HepG2 (cell line): ENCODE data around the gene LMAN2L. TPM values are rescaled to one million over a fixed set of nuclear protein-coding genes. Genes with fewer than 3 reads are reported as not detected.
A peak's percentile ranks its signal among the peaks of the same experiment; 100 is the strongest.

Experiments
- AKAP8 ChIP-seq: sonication (generic); formaldehyde crosslinking; IDR thresholded peaks from 2 replicates; pipeline ENCODE4 v1.5.1; 2020; ENCODE audit warnings: mild to moderate bottlenecking, missing genetic modification reagents
- CSRNP1 ChIP-seq: sonication (generic); formaldehyde crosslinking; IDR thresholded peaks from 2 replicates; pipeline ENCODE4 v1.8.1; 2023; ENCODE audit warnings: mild to moderate bottlenecking, missing genetic modification reagents
- IKZF4 ChIP-seq: sonication (generic); formaldehyde crosslinking; IDR thresholded peaks from 2 replicates; pipeline ENCODE4 v1.5.1; 2020; ENCODE audit warnings: borderline replicate concordance, mild to moderate bottlenecking, low read depth, missing genetic modification reagents; ENCODE audit errors: not compliant biosample characterization
- KDM5B ChIP-seq: sonication (generic); formaldehyde crosslinking; IDR thresholded peaks from 2 replicates; pipeline ENCODE4 v1.4.0; 2020; ENCODE audit warnings: missing genetic modification reagents, mild to moderate bottlenecking, borderline replicate concordance
- MTERF4 ChIP-seq: sonication (generic); formaldehyde crosslinking; IDR thresholded peaks from 2 replicates; pipeline ENCODE4 v1.8.0; 2023; ENCODE audit warnings: mild to moderate bottlenecking, missing genetic modification reagents
- PHF8 ChIP-seq: sonication (generic); formaldehyde crosslinking; IDR thresholded peaks from 2 replicates; pipeline ENCODE4 v1.5.0; 2020; ENCODE audit warnings: missing genetic modification reagents
- RAD21 ChIP-seq: fragments of 450-650 bp; formaldehyde crosslinking; IDR thresholded peaks from 2 replicates; pipeline ENCODE4 v1.5.0; 2020; ENCODE audit warnings: mild to moderate bottlenecking
- SMYD3 ChIP-seq: sonication (generic); formaldehyde crosslinking; IDR thresholded peaks from 2 replicates; pipeline ENCODE4 v1.8.1; 2023; ENCODE audit warnings: mild to moderate bottlenecking, missing genetic modification reagents
- TAF1 ChIP-seq: sonication (generic); formaldehyde crosslinking; IDR thresholded peaks from 2 replicates; pipeline ENCODE4 v1.4.0; 2020; ENCODE audit warnings: missing genetic modification reagents
- TBX2 ChIP-seq: sonication (generic); formaldehyde crosslinking; IDR thresholded peaks from 2 replicates; pipeline ENCODE4 v1.5.0; 2020; ENCODE audit warnings: missing genetic modification reagents, mild to moderate bottlenecking, borderline replicate concordance
- THAP11 ChIP-seq: IDR thresholded peaks from 2 replicates; pipeline ENCODE4 v1.6.1; 2016; ENCODE audit warnings: missing biosample characterization, missing genetic modification reagents
- XRCC5 ChIP-seq: fragments of 200-400 bp; formaldehyde crosslinking; optimal IDR thresholded peaks from 2 replicates; pipeline ENCODE3; 2017; ENCODE audit warnings: mild to moderate bottlenecking, low read length
- ZKSCAN8 ChIP-seq: IDR thresholded peaks from 2 replicates; pipeline ENCODE4 v1.6.1; 2016; ENCODE audit warnings: borderline replicate concordance, missing genetic modification reagents, missing compliant biosample characterization
- ZNF142 ChIP-seq: sonication (generic); formaldehyde crosslinking; IDR thresholded peaks from 2 replicates; pipeline ENCODE4 v1.4.0; 2020; ENCODE audit warnings: missing genetic modification reagents
- ZNF350 ChIP-seq: sonication (generic); formaldehyde crosslinking; IDR thresholded peaks from 2 replicates; pipeline ENCODE4 v1.4.0; 2020; ENCODE audit warnings: mild to moderate bottlenecking, low read depth, missing genetic modification reagents, borderline replicate concordance
- ZNF547 ChIP-seq: sonication (generic); formaldehyde crosslinking; IDR thresholded peaks from 2 replicates; pipeline ENCODE4 v1.5.1; 2020; ENCODE audit warnings: mild to moderate bottlenecking, missing genetic modification reagents
- ZNF782 ChIP-seq: sonication (generic); formaldehyde crosslinking; IDR thresholded peaks from 2 replicates; pipeline ENCODE4 v1.4.0; 2020; ENCODE audit warnings: missing genetic modification reagents, mild to moderate bottlenecking, borderline replicate concordance
- ZNF784 ChIP-seq: sonication (generic); formaldehyde crosslinking; IDR thresholded peaks from 2 replicates; pipeline ENCODE4 v1.5.1; 2020; ENCODE audit warnings: missing genetic modification reagents, mild to moderate bottlenecking, borderline replicate concordance
- polyA plus RNA-seq, 8 experiments: library from polyadenylated mRNA; depleted of rRNA in 3 of 8; stranded (reverse) in 7 of 8; unstranded in 1 of 8; fragments of >200 nt; fragmentation: Illumina TruSeq in 4 of 8; extraction: Trizol in 4 of 8; gene quantifications; 2 replicates each; pipeline versions ENCODE4 v1.2.1 to v1.2.3, GENCODE V29; 2011 to 2016; ENCODE audit warnings: low read depth in 4 of 8, missing spikeins in 1 of 8, mixed read lengths in 1 of 8; ENCODE audit not compliant: insufficient read depth in 1 of 8
- total RNA-seq, 5 experiments: library from RNA; depleted of rRNA; stranded (reverse); fragments of >200 nt; fragmentation: Illumina TruSeq; extraction: Trizol; gene quantifications; 2 replicates each; pipeline ENCODE4 v1.2.3, GENCODE V29; 2016; ENCODE audit warnings: low read depth in 1 of 5

The LMAN2L gene
- total and polyA plus RNA-seq, 2 of the 13 experiments (the other 11 are each of a cell fraction or from before 2014, with no cell fraction given): 39.1 to 57.9 TPM

- TF ChIP-seq TBX2 (CRISPR knock-in tag) (peak; percentile 34; the same call in 1 of the 2 replicates), CSRNP1 (CRISPR knock-in tag) (0 out of 2 replicates have a peak, but pooled peaks have one; percentile 52), XRCC5 (peak; percentile 63), ZNF350 (CRISPR knock-in tag) (no peak; the same call in 1 of the 2 replicates), THAP11 (0 out of 2 replicates have a peak, but pooled peaks have one; percentile 20), ZNF547 (CRISPR knock-in tag) (0 out of 2 replicates have a peak, but pooled peaks have one; percentile 13), ZNF782 (CRISPR knock-in tag) (no peak), SMYD3 (0 out of 2 replicates have a peak, but pooled peaks have one; percentile 21), ZNF142 (no peak), MTERF4 (CRISPR knock-in tag) (0 out of 2 replicates have a peak, but pooled peaks have one; percentile 57), AKAP8 (CRISPR knock-in tag) (0 out of 2 replicates have a peak, but pooled peaks have one; percentile 42), ZKSCAN8 (CRISPR knock-in tag) (0 out of 2 replicates have a peak, but pooled peaks have one; percentile 19), TAF1 (CRISPR knock-in tag) (peak; percentile 24; the same call in 1 of the 2 replicates), KDM5B (peak; percentile 21; the same call in 1 of the 2 replicates), IKZF4 (peak; percentile 31), RAD21 (CRISPR knock-in tag) (0 out of 2 replicates have a peak, but pooled peaks have one; percentile 19), ZNF784 (CRISPR knock-in tag) (0 out of 2 replicates have a peak, but pooled peaks have one; percentile 52), PHF8 (CRISPR knock-in tag) (0 out of 2 replicates have a peak, but pooled peaks have one; percentile 0)
Observed at GRCh38 chr2:96763511-96764252, 23.8 kb upstream of the LMAN2L start (continued).
